ENCODE results near the gene PPP1R26.

DNA sequence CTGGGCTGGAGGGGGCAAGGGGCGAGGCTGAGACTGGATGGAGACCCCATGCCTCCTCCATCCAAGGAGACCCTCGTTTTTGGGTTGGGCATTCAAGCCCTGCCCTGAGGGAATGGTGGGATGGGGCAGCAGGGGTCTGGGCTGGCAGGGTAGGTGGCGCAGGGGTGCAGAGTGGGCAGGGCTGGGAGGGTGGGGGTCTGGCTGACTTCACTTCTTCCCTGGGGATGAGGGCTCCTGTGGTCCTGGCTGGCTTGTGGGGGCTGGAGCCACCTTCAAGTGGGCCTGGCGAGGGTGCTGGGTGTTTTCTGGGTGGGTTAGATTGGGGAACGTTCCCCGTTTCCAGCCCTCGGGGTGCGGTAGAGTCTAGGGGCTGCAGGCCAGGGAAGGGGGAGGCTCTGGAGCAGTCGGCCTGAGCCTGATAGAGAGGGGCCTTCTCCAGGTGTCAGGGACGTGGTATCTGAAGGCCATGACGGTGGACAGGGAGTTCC, 42.1 kb downstream of the PPP1R26 start:
- TF ChIP-seq, protein P1, sequence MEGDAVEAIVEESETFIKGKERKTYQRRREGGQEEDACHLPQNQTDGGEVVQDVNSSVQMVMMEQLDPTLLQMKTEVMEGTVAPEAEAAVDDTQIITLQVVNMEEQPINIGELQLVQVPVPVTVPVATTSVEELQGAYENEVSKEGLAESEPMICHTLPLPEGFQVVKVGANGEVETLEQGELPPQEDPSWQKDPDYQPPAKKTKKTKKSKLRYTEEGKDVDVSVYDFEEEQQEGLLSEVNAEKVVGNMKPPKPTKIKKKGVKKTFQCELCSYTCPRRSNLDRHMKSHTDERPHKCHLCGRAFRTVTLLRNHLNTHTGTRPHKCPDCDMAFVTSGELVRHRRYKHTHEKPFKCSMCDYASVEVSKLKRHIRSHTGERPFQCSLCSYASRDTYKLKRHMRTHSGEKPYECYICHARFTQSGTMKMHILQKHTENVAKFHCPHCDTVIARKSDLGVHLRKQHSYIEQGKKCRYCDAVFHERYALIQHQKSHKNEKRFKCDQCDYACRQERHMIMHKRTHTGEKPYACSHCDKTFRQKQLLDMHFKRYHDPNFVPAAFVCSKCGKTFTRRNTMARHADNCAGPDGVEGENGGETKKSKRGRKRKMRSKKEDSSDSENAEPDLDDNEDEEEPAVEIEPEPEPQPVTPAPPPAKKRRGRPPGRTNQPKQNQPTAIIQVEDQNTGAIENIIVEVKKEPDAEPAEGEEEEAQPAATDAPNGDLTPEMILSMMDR (IDR thresholded peaks at IDR 0.05) = no peak
- no peak for TF ChIP-seq POLR2A (IDR thresholded peaks at IDR 0.05)

Data from prostate gland (tissue), 2 donors.